Measurements from ENCODE around the gene AMN.

AMN gene

GRCh38 chr14:102975662-102976061 is 53.2 kb downstream of the AMN start:
- DNase-seq (ENCODE audit: low spot score), result no peak
- TF ChIP-seq CTCF (conservative IDR thresholded peaks at IDR 0.05; ENCODE audit: low read depth), result no peak
- H3K27ac ChIP-seq, result peak overlapping the region; percentile 21; the same call in 1 of the 2 replicates
- CTCF ChIA-PET, result interaction anchor here (0.7 kb wide), 1 partner anchor 705 kb away, joined by 4 read pairs; no protein-coding TSS in a partner anchor
- POLR2A ChIA-PET (ENCODE audit: low non-redundant PET), result interaction anchor here (0.6 kb wide), 1 partner anchor 201 kb away, joined by 4 read pairs; no protein-coding TSS in a partner anchor

GRCh38 chr14:102977475-102977874 is 55.0 kb downstream of the AMN start:
- ChIA-PET POLR2A (ENCODE audit: low non-redundant PET) (interaction anchor here (0.5 kb wide), 1 partner anchor 18 kb away, joined by 3 read pairs; no protein-coding TSS in a partner anchor), CTCF (interaction anchor here (0.6 to 0.7 kb wide), 2 partner anchors 98 to 123 kb away, joined by 3 read pairs; no protein-coding TSS in a partner anchor)
- no peak for DNase-seq (ENCODE audit: low spot score)
- no peak for TF ChIP-seq CTCF (conservative IDR thresholded peaks at IDR 0.05; ENCODE audit: low read depth)
- no peak overlapping the region for H3K27ac ChIP-seq

GRCh38 chr14:102979406-102979805 is 56.9 kb downstream of the AMN start:
- no peak for TF ChIP-seq CTCF (conservative IDR thresholded peaks at IDR 0.05; ENCODE audit: low read depth)
- POLR2A ChIA-PET (ENCODE audit: low non-redundant PET), result no interaction called here
- CTCF ChIA-PET, result interaction anchor here (0.7 kb wide), 1 partner anchor 15 kb away, joined by 3 read pairs; no protein-coding TSS in a partner anchor
- no peak for DNase-seq (ENCODE audit: low spot score)
- H3K27ac ChIP-seq, result no peak overlapping the region

GRCh38 chr14:102980409-102980810 is 57.9 kb downstream of the AMN start:
- no peak overlapping the region; the same call in 1 of the 2 replicates for H3K27ac ChIP-seq
- TF ChIP-seq CTCF (conservative IDR thresholded peaks at IDR 0.05; ENCODE audit: low read depth), result no peak
- ChIA-PET CTCF (interaction anchor here (0.7 kb wide), 1 partner anchor 353 kb away, joined by 4 read pairs; no protein-coding TSS in a partner anchor), POLR2A (ENCODE audit: low non-redundant PET) (no interaction called here)
- no peak for DNase-seq (ENCODE audit: low spot score)

All from RWPE1 (cell line).